ENCODE measurements around the gene NOX3.
"Not testable (repeated sequence)": the region's sequence is repeated elsewhere in the genome, so short reads cannot be mapped to it uniquely, and the experiment has no call there.

The NOX3 gene, protein sequence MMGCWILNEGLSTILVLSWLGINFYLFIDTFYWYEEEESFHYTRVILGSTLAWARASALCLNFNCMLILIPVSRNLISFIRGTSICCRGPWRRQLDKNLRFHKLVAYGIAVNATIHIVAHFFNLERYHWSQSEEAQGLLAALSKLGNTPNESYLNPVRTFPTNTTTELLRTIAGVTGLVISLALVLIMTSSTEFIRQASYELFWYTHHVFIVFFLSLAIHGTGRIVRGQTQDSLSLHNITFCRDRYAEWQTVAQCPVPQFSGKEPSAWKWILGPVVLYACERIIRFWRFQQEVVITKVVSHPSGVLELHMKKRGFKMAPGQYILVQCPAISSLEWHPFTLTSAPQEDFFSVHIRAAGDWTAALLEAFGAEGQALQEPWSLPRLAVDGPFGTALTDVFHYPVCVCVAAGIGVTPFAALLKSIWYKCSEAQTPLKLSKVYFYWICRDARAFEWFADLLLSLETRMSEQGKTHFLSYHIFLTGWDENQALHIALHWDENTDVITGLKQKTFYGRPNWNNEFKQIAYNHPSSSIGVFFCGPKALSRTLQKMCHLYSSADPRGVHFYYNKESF

DNA sequence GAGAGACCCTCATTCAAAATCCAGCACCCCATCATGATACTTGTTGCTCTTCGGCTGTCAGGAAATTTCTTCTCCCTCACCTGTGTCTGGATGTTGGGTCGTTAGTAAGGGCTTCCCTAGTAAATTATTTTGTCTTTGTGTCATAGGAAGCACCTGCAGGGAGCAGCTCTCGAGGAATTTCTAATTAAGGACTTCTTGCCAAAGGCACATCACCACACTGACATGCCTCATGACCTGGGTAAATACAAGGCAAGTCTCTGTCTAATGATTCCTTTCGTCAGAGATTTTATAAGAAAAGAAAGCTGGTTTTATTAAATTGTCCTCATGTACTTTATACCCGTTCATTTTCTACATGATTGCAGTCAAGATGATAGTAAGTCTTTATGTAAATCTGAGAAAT, at the start of gene NOX3:
Gene NOX3, minus strand, starts transcription at position 74 of the 400 bp plus-strand sequence. Its CDS starts 39 bp downstream, at position 35.
- DNase-seq = no peak

DNA sequence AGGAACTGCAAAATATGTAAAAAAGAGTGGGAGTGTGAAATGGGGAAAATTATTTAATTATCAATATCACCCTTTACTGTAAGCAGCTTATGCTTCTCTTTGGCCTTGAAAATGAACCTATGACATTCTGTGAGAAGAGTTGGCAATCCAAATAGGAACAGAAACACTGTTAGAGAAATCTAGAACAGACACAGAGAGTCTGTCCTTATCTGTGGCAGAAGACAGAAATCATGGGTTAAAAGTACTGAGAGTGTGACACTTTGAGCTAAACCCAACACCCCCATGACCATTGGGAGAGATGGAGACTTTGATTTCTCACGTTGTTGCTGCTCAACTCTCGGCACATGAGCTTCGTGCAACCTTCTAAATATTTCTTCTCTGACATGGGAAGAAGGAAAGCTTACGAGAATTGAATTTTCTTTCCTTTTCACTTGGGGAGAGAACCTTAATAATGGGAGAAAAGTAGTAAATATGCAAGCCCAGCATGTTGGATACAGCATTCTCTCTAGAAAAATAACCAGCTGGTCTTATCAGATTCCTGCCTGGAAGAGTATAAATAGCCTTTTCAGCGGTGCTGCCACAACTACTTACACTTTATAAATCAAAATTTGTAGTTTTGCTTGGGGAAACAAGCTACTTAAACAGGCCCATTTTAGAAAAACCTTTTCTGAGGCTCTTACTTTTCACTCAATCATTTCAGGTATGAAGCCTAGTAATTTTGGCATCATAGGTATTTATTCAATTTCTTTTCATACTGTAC, 49.4 kb upstream of the NOX3 start:
- DNase-seq = no peak

DNA sequence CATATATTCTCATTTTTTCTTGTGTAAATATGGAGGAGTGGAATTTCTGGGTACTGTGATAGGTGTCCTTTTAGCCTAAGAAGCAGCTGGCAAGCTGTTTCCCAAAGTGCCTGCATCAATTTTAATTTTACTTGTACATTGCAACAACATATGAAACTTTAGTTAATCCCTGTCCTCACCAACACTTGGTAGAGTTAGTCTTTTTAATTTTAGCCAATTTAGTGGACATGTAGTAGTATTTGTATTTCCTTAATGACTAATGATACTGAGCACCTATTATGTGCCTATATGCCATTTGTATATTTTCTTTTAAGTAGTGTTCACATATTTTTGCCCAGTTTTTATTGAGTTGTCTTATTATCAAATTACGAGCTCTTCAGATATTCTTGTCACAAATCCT, 46.8 kb upstream of the NOX3 start:
- no peak for DNase-seq

DNA sequence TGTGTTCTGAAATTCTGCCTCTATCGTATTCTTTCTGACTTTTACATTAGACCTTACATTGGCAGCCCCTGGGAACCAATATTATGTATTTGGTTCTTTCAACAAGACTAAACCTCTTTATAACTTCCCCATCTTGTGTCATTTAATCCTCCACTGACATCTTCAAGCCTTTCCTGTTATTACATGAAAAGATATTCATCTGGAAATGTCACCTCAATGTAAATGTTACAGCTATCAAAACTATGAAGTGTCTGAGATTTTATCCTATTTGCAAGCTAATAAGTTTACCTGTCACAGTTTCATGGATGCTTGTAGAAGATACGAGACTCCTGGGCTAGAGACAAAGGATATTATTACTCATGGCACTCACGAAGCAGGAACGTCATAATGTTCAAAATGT, 43.9 kb upstream of the NOX3 start:
- DNase-seq = no peak

DNA sequence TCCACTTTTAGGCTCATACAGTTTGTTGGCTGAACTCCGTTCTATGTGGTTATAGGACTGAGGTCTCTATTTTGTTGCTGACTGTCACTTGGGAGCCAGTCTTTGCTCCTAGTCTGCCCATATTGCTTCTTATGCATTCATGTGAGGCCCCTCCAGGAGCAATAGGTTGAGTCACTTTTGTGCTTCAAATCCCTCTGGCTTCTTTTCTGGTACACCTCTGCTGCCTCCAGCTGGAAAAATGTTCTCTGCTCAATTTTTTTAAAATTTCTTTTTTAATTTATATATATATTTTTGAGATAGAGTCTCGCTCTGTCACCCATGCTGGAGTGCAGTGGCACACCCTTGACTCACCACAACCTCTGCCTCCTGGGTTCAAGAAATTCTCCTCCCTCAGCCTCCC, 42.7 kb upstream of the NOX3 start:
- peak; percentile 47 for DNase-seq

DNA sequence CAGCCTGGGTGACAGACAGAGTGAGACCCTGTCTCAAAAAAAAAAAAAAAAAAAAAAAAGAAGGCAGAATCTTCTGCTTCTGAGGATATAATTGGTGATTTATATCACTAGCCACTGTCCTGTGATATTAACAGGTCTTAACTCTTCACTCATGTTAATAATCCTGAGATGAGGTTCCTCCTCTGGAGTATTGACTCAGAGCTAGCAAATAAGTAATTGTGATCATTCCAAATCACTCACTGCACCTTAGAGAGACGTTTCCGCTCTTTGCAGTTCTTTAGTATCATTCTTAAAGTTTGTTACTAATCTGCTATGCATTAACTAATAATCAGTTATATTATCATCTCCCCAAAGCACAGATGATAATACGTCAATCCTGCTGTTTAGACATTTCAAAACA, 41.6 kb upstream of the NOX3 start:
- no peak for DNase-seq

DNA sequence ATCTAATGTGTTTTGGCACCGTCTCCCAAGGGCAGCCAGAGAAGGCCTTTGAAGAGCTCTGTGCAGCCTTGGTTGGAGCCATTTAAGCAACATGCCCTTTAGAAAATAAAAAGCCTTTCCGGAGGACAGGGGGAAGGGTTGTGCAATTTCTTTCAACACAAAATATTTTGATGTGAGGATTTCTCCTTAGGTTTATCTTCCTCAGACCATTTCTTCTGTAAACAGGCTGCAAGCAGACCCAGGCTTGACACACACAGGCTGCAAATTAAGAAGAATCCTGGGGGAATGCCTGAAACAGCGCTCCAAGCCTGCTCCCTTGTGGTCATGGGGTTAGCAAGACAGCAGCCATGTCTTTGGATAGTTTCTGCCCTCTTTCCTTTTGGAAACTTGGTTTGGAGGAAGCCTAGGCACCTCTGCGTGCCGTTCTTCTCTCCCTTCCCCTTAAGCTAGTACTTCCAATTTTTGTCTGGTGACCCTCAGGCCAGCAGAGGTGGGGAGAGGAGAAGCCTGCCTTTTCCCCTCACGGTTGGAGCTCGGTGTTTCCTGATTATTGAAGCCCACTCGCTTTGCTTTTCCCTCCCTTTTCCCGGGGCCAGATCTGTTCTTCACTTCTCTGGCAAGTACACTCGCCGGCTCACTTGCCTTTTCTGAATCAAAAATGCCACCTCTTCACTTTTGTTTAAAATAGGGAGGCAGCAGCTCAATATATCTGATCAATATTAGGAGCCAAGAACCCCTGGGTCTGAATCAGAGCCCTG, 39.6 kb upstream of the NOX3 start:
- peak; percentile 89 for DNase-seq

DNA sequence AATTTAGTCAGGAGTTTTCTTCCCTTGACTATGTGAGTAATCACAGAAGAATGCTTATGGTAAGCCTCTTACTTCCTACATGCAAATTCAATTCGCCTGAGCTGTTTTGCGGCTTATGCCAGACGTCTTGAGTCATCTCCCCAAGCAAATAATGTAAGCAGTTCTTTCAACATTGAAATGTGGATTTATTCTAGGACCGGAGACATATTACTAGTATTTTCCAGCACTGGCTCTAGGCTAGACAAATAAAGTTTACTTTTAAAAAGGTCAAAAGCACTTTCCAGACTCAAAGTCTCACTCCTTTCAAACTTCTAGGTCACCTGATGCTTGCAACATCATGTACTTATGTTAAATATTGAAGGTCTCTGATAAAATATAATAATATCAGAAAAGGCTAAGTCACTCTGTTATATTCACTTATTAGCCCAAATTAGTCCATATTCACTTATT, 38.1 kb upstream of the NOX3 start:
- peak; percentile 100 for DNase-seq

DNA sequence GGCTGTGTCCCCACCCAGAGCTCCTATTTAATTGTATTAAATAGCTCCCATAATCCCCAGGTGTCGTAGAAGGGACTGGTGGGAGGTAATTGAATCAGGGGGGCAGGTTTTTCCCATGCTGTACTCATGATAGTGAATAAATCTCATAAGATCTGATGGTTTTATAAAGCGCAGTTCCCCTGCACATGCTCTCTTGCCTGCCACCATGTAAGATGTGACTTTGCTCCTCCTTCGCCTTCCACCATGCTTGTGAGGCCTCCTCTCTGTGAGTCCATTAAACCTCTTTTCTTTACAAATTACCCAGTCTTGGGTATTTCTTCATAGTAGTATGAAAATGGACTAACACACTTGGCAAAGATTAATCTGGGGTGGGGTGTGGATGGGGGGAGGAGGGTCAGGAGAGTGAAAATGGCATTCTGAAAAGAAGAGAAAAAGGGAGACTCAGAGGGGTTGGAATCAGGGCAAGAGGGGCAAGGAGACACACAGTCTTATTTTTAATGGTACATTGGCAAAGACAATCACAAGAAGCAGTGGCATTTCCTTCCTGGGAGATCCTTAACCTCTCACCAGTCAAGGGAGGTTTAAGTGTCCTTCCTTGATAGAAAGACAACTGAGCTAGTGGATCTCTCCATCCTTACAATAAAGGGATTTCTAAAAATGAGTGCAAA, 37.5 kb upstream of the NOX3 start:
- DNase-seq = no peak

DNA sequence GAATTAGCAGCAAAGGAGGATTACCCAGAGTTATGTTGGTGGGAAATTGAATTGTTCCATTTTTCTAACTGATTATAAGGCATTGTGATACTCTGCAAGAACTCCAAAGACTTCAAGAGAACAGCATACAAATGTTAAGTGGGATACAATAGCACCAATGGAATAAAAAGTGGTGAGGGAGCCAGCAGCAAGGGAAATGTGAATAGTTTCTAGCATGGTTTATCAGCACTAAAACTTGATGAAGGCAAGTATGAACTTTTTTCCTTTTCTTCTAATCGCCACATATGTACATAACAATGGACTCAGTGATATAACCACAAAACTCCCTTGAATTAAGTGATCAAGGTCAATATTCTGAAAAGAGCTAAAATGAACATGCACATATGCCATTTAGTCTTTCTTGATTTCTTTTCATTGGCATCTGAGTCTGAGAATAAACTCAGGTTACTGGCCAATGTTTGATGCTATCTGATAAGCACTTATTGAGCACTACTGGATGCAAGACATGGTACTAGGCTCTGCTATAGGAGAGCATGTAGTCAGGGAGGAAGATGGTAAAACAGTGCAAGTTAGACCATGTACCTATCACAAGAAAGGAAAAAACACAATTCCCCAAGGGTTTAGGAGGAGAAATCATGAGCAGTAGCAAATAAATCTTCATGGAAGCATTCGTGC, 36.6 kb upstream of the NOX3 start:
- DNase-seq = no peak

DNA sequence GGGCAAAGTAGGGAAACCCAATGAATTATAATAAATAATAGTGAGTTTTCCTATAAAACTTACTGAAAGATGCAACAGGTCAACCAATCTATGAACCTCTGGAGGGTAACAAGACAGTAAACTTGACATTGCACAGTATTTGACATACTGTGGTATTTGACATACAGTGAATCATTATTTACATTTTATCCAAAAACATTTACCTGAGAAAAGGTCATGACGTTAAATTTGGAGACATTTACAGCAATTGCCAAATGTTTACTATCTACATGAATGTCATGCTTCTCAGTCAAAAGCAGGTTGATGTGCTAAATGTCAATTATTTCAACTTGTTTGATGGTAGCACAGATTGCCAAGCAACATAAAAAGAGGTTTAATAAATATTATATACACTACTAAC, 35.8 kb upstream of the NOX3 start:
- DNase-seq = no peak

DNA sequence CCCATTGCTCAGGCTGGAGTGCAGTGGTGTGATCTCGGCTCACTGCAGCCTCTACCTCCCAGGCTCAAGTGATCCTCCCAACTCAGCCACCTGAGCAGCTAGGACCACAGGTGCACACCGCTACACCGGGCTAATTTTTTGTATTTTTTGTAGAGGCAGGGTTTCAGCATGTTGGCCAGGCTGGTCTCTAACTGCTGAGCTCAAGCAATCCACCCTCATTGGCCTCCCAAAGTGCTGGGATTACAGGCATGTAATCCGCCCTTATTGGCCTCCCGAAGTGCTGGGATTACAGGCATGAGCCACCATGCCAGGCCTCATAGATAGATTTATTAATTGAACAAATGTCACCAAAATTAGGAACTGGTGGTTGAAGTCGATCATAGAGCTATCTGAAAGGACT, 32.6 kb upstream of the NOX3 start:
- DNase-seq = not testable (repeated sequence)

DNA sequence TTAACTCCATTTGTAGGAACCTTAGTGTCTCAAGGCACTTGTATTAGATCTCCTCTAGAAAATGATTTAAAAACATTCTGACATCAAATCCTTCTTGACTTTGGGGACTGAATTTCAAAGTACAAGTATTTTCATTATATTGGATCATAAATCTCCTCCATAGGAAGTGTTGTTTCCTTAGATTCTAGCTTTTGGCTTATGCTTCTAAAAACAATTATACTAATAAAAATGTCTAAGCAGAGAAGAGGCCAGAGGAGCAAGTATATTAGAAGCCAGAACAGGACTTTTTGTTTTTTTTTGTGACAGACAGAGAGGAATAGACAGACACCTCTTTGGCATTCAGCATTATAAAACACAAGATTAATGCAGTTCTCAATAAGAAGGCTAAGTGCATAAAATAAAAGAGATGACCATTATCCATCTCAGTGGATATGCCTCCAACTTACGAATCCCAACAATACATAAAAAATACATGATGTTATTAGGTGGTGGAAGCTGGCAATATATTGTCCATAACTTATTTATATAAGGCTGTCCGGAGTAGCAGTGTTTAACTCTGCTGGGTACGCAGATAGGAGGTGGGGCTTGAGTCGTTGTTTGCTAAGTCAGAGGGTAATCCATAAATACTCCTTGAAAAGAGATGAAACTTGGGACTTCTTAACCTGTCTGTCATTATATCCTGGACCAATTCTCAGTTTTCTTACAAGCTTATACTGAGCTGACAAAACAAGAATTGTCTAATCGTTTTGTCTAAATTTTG, 31.9 kb upstream of the NOX3 start:
- no peak for DNase-seq

DNA sequence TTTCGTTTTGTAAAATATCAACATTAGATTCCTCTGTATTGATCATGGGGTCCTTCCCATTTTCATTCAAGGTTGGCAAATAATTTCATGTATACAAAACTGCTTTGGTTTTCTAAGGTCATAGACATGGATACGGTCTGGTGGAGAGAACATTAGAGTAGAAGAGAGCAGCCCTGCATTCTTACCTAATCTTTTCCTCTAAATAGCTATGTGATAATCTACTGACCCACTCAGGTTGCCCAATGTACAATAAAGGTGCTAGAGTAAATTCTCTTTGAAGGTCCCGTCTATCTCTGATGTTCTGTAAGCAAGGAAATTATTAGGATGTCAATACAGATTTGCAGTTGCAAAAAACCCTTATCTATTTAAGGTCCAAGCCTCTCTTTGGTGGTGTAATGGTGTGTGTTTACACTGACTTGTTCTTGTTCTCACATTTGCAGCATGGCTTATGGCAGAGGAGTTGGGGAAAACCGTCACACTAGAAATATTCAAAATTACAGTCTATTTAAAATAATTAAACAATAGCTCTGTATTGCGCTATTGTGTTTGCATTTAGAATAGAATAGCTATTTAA, 31.2 kb upstream of the NOX3 start:
- no peak for DNase-seq

DNA sequence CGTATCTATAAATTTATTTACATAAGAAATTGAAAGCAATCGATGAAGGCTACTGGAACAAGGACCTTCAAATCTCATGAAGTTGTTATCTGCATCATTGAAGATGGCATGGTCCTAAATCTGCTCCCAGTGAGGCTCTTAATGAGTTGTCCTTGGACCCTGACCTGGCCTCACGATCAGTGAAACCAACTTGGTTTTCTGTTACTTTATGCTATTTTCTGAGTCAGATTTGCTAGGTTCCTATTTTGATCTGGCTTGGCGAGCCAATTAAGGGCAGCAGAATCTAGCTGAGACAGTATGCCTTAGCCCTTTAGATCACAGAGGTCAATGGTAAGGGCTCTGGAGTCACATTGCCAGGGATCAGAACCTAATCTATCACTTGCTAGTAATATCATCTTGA, 30.1 kb upstream of the NOX3 start:
- no peak for DNase-seq

DNA sequence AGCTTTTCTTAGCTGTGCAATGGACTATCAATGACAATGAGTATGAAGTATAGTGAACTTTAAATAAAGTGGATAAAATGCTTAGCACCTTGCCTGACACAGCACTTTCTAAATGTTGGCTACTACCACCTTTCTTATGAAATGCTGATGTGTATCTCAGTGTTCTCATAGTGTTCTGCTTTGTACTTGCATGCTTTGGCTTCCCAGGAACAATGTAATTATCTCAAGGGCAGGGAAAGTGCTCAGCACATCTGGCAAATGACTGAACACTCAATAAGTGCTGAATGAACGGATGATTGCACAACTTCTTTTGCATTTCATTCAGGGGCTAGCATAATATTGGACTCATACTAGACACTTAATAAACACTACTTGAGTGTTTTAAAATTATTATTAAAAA, 28.2 kb upstream of the NOX3 start:
- peak; percentile 68 for DNase-seq

DNA sequence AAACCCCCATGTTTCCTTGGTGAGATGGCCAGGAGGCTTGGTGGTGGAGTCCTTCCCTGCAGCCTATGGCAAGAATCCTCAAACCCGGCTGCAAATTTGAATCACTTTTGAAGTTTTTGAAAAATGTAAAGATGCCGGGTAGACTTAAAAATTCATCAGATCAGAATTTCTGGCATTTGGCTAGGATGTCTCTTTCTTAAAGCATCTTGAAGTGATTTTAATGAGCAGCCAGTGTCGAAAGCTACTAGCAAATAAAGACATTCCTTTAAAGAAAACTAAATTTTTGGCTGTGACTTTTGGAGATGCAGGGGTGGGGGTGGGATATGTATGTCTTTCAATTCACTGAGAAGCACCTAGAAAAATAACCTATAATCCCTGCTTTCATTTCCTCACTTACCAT, 25.6 kb upstream of the NOX3 start:
- peak; percentile 94 for DNase-seq

DNA sequence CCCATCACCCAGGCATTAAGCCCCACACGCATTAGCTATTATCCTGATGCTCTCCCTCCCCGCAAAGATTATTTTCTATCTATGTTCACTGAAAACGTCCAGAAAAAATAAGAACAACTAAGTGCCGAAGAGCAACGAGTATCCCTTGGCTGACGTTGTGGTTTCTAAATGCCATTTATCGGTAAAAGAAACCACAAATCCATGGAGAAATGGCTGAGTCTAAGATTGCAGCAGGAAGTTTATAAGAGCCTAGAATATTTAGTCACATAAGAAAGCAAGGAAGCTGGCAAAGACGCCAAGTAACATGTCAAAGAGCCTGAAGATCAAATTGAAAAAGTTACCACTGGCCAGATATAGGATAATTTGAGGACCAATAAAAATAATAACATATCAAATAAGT, 18.1 kb upstream of the NOX3 start:
- DNase-seq = no peak

DNA sequence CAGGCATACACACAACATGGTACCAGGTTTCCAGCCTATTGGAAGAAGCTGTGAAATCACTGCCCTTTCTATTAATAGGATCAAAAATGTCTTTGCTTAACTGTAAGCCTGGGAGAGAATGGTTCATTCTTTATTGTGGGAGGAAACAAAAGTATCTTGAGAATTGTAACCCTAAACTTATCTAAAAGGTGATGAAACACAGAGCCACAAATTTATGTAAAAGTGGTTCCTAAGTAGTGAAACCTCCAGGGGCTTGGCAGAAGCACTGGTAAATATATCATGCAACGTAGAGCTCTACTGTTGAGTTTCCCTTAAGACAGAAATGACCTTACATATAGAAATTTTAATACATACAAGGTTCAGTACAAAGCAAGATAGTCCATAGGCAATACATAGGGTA, 17.2 kb upstream of the NOX3 start:
- DNase-seq = peak; percentile 78

DNA sequence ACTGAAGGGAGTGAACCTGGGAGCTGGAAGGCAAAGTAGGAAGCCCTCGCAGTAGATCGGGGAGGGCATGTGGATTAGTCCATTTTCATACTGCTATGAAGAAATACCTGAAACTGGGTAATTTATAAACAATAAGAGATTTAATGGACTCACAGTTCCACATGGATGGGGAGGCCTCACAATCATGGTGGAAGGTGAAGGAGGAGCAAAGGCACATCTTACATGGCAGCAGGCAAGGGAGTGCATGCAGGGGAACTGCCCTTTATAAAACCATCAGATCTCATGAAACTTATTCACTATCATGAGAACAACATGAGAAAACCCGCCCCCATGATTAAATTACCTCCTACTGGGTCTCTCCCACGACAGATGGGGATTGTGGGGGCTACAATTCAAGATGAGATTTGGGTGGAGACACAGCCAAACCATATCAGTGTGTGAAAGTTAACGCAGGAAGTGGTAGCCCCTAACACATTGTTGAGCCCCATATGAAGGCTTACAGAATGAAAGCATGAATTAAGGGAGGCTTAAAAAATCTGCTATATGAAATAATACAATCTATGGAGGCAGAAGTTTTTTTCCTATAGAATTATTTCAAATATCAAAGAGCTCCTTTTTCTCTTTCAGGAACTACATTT, 15.5 kb upstream of the NOX3 start:
- DNase-seq = not testable (repeated sequence)

Data from fibroblast of skin of right quadriceps (primary cell).